GM19035 (cell line): ENCODE measurements around the gene DPPA5.
A peak's percentile ranks its signal among the peaks of the same experiment; 100 is the strongest.
"Not testable (repeated sequence)": the region's sequence is repeated elsewhere in the genome, so short reads cannot be mapped to it uniquely, and the experiment has no call there.

Experiments
- ATAC-seq: cut with Tn5 transposase; IDR thresholded peaks from one replicate; pipeline ENCODE4 v1.9.1; 2021; ENCODE audit not compliant: unreplicated experiment

The DPPA5 gene

GRCh38 chr6:73364549-73364948 is 10.5 kb upstream of the DPPA5 start:
- no peak for ATAC-seq

DNA sequence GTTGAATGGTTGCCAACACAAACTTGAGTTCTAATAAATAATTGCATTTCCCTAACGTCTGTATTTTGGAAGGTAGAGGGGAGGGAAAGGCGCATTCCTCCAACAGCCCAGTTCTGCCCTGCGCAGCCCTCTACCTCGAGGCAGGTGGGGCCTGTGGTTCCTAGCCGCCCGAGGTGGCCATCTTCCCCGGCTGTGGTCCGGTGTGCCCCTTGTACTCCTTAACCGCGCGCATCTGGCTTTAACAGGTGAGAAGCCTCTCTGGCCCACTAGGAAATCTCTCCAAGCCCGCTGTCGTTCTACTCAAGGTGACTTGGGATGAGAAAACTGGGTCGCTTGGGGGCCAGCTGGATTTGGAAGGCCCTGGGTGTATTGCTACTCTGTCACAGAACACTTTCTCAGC is 10.0 kb upstream of the DPPA5 start:
- ATAC-seq = no peak

GRCh38 chr6:73363537-73363875 is 9.4 kb upstream of the DPPA5 start:
- ATAC-seq = no peak

DNA sequence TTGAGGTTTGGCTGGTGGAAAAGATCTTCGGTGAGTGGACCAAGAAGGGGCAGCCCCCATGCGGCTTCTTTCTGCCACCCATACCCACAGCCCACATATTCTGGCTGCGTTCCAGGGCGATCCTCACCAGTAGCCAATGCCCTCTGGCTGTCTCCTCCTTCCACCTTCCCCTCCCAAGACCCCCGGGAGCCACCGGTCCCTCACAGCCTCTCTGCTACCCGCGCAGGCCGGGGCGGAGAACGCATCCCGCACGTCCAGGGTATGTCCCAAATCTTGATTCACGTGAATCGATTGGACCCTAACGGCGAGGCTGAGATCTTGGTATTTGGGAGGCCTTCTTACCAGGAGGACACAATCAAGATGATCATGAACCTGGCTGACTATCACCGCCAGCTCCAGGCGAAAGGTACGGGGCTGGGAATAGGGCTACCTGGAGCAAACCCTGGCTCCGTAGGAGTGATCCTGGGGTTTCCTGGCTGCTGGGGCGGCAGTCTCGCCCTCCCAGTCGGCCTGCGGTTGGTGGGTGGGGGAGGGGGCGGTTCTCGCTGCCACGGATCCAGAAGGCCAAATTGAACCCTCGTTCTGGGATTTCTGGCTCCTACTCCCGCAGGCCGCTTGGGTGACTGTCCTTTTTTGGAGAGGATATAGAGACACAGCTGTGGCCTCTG is 8.9 kb upstream of the DPPA5 start:
- no peak for ATAC-seq

DNA sequence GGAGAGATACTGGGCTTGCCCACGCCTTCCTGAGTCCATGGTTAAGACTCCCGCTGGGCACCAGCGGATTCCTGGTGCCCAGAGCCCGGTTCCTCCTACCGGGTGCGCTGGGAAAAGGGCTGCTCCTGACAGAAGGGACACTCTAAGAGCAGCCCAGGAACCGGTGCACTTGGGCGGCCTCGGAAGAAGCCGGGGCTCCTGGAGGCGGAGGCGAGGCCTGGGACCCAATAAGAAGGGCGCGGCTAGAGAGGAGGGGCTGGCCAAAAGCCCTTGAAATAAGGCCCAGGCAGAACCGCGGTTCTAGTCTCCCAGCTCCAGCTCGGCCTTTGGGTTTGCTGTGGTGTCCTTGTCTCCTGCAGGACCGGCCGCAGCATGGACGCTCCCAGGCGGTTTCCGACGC is 8.3 kb upstream of the DPPA5 start, which contains the start of gene KHDC3L:
Gene KHDC3L (plus strand): TSS at position 301 of the 400 bp plus-strand sequence. CDS start 72 bp downstream, at position 373.
- ATAC-seq = no peak

DNA sequence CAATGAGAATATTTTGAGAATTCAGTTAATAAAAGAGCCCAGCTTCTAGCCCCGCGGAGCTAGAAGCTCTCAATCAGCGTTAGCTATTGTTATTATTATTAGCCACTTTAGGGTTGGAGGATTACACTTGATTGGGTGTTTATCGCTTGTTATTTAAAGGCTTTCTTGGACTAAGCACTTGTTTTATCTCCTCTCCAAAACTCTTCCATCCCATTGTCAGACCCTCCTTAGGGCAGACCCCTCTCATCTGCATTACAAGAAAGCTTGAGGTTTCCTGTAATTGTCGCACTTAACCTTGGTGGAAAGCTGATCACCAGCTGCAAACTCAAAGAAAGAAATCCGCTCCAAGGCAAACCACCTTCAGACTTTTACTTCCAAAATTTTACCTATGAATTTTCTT is 4.8 kb downstream of the DPPA5 start:
- ATAC-seq = no peak

- no peak for ATAC-seq
Observed at GRCh38 chr6:73348550-73349204, 5.4 kb downstream of the DPPA5 start.

GRCh38 chr6:73343164-73343563 is 10.9 kb downstream of the DPPA5 start:
- ATAC-seq = no peak

- no peak for ATAC-seq
Observed at GRCh38 chr6:73342174-73342573, 11.9 kb downstream of the DPPA5 start.

DNA sequence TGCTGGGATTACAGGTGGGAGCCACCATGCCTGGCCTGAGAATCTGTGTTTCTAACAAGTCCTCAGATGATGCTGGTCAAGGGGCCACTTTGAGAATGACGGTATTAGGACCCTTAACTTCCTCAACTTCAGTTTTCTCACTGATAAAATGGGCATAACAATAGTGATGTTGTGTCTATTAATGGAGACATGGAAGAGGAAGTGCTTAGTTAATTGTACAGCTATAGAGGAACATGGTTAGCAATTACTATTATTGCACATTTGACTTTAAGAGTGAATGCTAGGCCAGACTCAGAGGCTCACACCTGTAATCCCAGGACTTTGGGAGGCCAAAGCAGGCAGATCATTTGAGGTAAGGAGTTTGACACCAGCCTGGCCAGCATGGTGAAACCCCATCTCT is 12.7 kb downstream of the DPPA5 start:
- ATAC-seq = no peak

GRCh38 chr6:73340048-73340447 is 14.0 kb downstream of the DPPA5 start:
- no peak for ATAC-seq

DNA sequence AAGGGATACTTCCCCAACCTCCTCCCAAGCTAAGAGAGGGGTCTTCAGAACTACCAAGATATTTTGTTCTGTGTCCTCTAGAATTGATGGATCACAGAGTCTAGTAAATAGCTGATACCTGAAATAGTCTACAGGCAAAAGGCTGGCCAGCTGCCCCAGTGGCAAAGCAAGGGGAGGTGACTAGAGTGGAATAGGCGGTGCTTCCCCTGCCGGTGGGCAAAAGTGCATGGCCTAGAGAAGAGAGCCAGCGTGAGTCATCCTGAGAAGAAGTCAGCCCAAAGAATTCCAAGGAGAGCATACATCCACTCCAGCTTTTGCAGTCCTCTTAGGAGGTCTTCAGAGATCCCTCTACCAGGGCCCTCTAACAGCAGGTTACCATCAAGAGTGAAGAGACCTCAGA is 14.7 kb downstream of the DPPA5 start:
- ATAC-seq = no peak

GRCh38 chr6:73329201-73329600 is 24.9 kb downstream of the DPPA5 start:
- ATAC-seq = no peak

GRCh38 chr6:73328790-73329189 is 25.3 kb downstream of the DPPA5 start:
- no peak for ATAC-seq

GRCh38 chr6:73325656-73326055 is 28.4 kb downstream of the DPPA5 start:
- no peak for ATAC-seq

DNA sequence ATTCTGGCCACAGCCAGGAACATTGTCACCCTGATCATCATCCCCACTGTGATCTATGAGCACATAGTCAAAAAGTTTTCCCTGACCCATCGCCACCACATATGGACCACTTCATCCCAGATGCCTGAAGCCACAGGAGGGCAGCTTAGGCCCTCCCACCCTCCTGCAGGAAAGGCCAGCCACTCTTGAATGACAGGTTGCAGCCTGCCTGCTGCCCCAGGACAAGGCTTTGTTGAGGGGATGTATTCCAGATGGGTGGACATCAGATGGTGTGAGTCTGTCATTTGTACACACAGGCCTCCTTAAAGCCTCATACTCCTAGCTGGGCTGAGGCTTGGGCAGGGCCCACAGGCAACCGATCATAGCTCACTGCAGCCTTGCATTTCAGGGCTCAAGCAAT is 30.8 kb downstream of the DPPA5 start:
- ATAC-seq = no peak

GRCh38 chr6:73314577-73315492 is 39.2 kb downstream of the DPPA5 start:
- ATAC-seq = no peak

DNA sequence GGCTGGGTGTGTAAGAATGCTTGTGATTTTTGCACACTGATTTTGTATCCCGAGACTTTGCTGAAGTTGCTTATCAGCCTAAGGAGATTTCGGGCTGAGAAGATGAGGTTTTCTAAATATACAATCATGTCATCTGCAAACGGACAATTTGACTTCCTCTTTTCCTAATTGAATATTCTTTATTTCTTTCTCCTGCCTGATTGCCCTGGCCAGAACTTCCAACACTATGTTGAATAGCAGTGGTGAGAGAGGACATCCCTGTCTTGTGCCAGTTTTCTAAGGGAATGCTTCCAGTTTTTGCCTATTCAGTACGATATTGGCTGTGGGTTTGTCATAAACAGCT is 43.6 kb downstream of the DPPA5 start:
- not testable (repeated sequence) for ATAC-seq

GRCh38 chr6:73309785-73310502 is 44.1 kb downstream of the DPPA5 start:
- peak; percentile 98 for ATAC-seq

DNA sequence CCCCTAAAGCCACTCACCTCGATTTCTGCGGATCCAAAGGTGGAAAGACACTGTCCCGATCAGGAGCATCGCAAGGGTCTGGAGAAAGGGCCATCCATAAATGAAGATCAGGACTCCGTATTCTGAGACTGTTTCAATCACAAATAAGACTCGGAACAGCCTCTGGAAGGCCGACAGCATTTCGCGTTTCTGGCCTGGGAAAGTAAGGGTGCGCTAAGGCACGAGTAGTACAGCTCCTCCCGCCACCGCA is 44.6 kb downstream of the DPPA5 start:
- peak; percentile 44 for ATAC-seq

DNA sequence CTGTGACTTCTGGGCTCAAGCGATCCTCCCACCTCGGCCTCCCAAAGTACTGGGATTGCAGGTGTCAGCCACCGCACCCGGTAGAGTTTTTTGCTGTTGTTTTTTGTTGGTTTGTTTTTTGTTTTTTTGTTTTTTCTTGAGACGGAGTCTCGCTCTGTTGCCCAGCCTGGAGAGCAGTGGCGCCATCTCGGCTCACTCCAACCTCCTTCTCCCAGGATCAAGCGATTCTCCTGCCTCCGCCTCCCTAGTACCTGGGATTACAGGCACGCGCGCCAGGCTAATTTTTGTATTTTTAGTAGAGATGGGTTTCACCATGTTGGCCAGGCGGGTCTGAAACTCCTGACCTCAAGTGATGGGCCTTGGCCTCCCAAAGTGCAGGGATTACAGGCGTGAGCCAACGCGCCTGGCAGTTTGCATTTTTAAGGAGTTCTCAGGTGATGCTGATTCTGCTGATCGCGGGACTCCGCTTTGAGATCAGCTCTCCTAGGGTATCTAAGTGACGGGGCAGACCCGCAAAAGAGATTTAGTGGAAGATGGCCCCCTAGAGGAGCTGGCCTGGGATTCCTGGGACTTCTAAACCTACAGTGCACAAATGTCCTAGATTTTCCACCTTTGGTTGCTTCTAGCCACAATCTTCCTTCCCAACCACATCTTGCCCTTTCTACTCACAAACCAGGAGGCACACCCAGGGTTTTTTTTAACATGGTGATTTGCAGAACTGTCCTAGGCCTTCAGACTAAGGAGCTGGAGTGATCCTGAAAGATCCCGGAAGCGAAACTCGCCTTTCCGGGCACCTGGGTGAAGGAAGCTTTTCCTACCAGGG is 45.2 kb downstream of the DPPA5 start:
- ATAC-seq = no peak
